HCT116 (cell line): ENCODE data around the gene RNF145. TPM values are rescaled to one million over a fixed set of nuclear protein-coding genes. Genes with fewer than 3 reads are reported as not detected.

Experiments
- ATAC-seq: fragments of 200-7000 bp; cut with Tn5 transposase; 2 replicates; pipeline ENCODE4 v1.9.1; 2020; ENCODE audit warnings: mild to moderate bottlenecking, moderate library complexity
- BruUV-seq: library from RNA; stranded (reverse); fragments of 400-500 nt; replicated peaks from 2 replicates; lab custom pipeline; 2021; lab: Mats Ljungman, UMichigan
- CTCF ChIA-PET: fragments of 300-600 bp; sonication (Branson Sonifier 250); formaldehyde crosslinking; loops from one replicate; lab custom pipeline; 2021; ENCODE audit warnings: antibody characterized with exemption; lab: Charles Lee
- POLR2A ChIA-PET: fragments of 300-600, 350-600 bp; sonication (Branson Sonifier 250); formaldehyde crosslinking; loops from one replicate; lab custom pipeline; 2021; ENCODE audit warnings: antibody characterized with exemption; lab: Charles Lee
- RAD21 ChIA-PET, 2 experiments: fragments of 300-600 bp; sonication (Branson Sonifier 250); formaldehyde crosslinking; loops; one replicate each; lab custom pipeline; 2023; ENCODE audit warnings: low total read pairs in 2 of 2; ENCODE audit not compliant: uncharacterized antibody in 2 of 2, unreplicated experiment in 2 of 2, low non-redundant PET in 1 of 2; lab: Charles Lee
- DNase-seq: peaks from one replicate; pipeline ENCODE4 v3.0.0-alpha.2; 2010; ENCODE audit warnings: low read depth, low spot score
- H2AFZ ChIP-seq: fragments of 200-600 bp; shearing (Covaris generic), sonication (generic); 2 replicates; pipeline ENCODE4 v1.6.1; 2017; ENCODE audit warnings: low read depth, mixed run types, mixed read lengths, antibody characterized with exemption, low read length; ENCODE audit not compliant: poor library complexity, severe bottlenecking
- H3K27ac ChIP-seq: 2 replicates; pipeline ENCODE4 v1.5.1; 2012; ENCODE audit warnings: low read depth, low read length
- H3K27me3 ChIP-seq: fragments of 200-600 bp; sonication (generic); 2 replicates; pipeline ENCODE4 v1.6.1; 2016; ENCODE audit warnings: mixed run types, low read length, mixed read lengths; ENCODE audit not compliant: insufficient read depth
- H3K36me3 ChIP-seq, 2 experiments: fragments of 200-500 bp in 1 of 2; fragments of 200-600 bp in 1 of 2; sonication (Bioruptor generic) in 1 of 2; sonication (generic) in 1 of 2; 2 replicates each; pipeline versions ENCODE4 v1.5.1 to v1.6.1; 2014 to 2016; ENCODE audit warnings: low read length in 2 of 2, inconsistent platforms in 1 of 2, mixed read lengths in 1 of 2, mixed run types in 1 of 2; ENCODE audit not compliant: insufficient read depth in 2 of 2, control insufficient read depth in 1 of 2
- H3K4me1 ChIP-seq, 2 experiments: fragments of 200-600 bp in 1 of 2; sonication (generic) in 1 of 2; 2 replicates each; pipeline versions ENCODE4 v1.5.1 to v1.6.1; 2012 to 2017; ENCODE audit warnings: low read length in 2 of 2, inconsistent platforms in 1 of 2, mild to moderate bottlenecking in 1 of 2, mixed read lengths in 1 of 2, mixed run types in 1 of 2, moderate library complexity in 1 of 2; ENCODE audit not compliant: insufficient read depth in 2 of 2, control insufficient read depth in 1 of 2
- H3K4me2 ChIP-seq: fragments of 200-600 bp; sonication (generic); 2 replicates; pipeline ENCODE4 v1.6.1; 2017; ENCODE audit warnings: mixed run types, low read length, mixed read lengths
- H3K4me3 ChIP-seq, 2 experiments: fragments of 200-600 bp in 1 of 2; sonication (generic) in 1 of 2; replicated peaks in 1 of 2; 2 replicates each; pipeline ENCODE4 v1.5.1; 2011 to 2016; ENCODE audit warnings: low read length in 2 of 2, control low read depth in 1 of 2, low read depth in 1 of 2, mild to moderate bottlenecking in 1 of 2, mixed read lengths in 1 of 2, mixed run types in 1 of 2
- H3K79me2 ChIP-seq: fragments of 200-600 bp; sonication (generic); 2 replicates; pipeline ENCODE4 v1.6.1; 2017; ENCODE audit warnings: mild to moderate bottlenecking, mixed run types, low read length, moderate library complexity, mixed read lengths; ENCODE audit not compliant: insufficient read depth
- H3K9ac ChIP-seq: fragments of 200-600 bp; sonication (generic); 2 replicates; pipeline ENCODE4 v1.6.1; 2016; ENCODE audit warnings: low read length, mixed read lengths
- H3K9me2 ChIP-seq: fragments of 200-600 bp; sonication (generic), shearing (Covaris generic); 2 replicates; pipeline ENCODE4 v1.6.1; 2017; ENCODE audit warnings: mixed run types, mild to moderate bottlenecking, moderate library complexity; ENCODE audit not compliant: insufficient read depth
- H3K9me3 ChIP-seq, 2 experiments: fragments of 200-500 bp in 1 of 2; fragments of 200-600 bp in 1 of 2; sonication (Bioruptor generic) in 1 of 2; sonication (generic) in 1 of 2; 2 replicates each; pipeline ENCODE4 v1.6.1; 2014 to 2017; ENCODE audit warnings: low read length in 2 of 2, mixed read lengths in 2 of 2, inconsistent platforms in 1 of 2, low read depth in 1 of 2, mild to moderate bottlenecking in 1 of 2, mixed run types in 1 of 2, moderate library complexity in 1 of 2; ENCODE audit not compliant: control insufficient read depth in 1 of 2, insufficient read depth in 1 of 2
- H4K20me1 ChIP-seq: fragments of 200-600 bp; sonication (generic), shearing (Covaris generic); 2 replicates; pipeline ENCODE4 v1.6.1; 2017; ENCODE audit warnings: mixed run types, mild to moderate bottlenecking, moderate library complexity; ENCODE audit not compliant: insufficient read depth
- CBX3 ChIP-seq: IDR thresholded peaks from 2 replicates; pipeline ENCODE4 v1.6.1; 2012; ENCODE audit warnings: low read depth
- ELF1 ChIP-seq: IDR thresholded peaks from 2 replicates; pipeline ENCODE4 v1.6.1; 2012; ENCODE audit warnings: low read depth, borderline replicate concordance
- EZH2phosphoT487 ChIP-seq: fragments of 200-600 bp; IDR thresholded peaks from 2 replicates; pipeline ENCODE4 v1.6.1; 2018; ENCODE audit warnings: antibody characterized with exemption, borderline replicate concordance
- FOSL1 ChIP-seq: IDR thresholded peaks from 2 replicates; pipeline ENCODE4 v1.6.1; 2012; ENCODE audit warnings: low read depth
- JUND ChIP-seq: IDR thresholded peaks from 2 replicates; pipeline ENCODE4 v1.6.1; 2012
- REST ChIP-seq: IDR thresholded peaks from 2 replicates; pipeline ENCODE4 v1.6.1; 2012; ENCODE audit warnings: low read depth
- SIN3A ChIP-seq: IDR thresholded peaks from 2 replicates; pipeline ENCODE4 v1.6.1; 2012; ENCODE audit warnings: low read depth
- SRF ChIP-seq: IDR thresholded peaks from 2 replicates; pipeline ENCODE4 v1.6.1; 2012; ENCODE audit warnings: low read depth
- YY1 ChIP-seq: IDR thresholded peaks from 2 replicates; pipeline ENCODE4 v1.6.1; 2011; ENCODE audit warnings: low read length, low read depth, moderate library complexity, mild to moderate bottlenecking; ENCODE audit not compliant: insufficient replicate concordance; ENCODE audit errors: extremely low read depth
- ZFX ChIP-seq: fragments of 450-650 bp; IDR thresholded peaks from 2 replicates; pipeline ENCODE4 v1.6.1; 2017
- intact Hi-C: fragments of 100-400 bp; cut with micrococcal nuclease; formaldehyde crosslinking; loops from 2 replicates; pipeline ENCODE4 v1.10.0; 2022
- total RNA-seq: library from RNA; stranded (reverse); gene quantifications from one replicate; pipeline ENCODE4 v1.2.1, GENCODE V29; 2021; ENCODE audit not compliant: unreplicated experiment
- TF ChIP-seq, protein P1 (sequence below): IDR thresholded peaks from 2 replicates; pipeline ENCODE4 v1.6.1; 2012

RNF145 gene
- total RNA-seq, 1 experiment from 2014 or later: 60.6 TPM

- H3K27me3 ChIP-seq: no peaks in the 10 kb centered on the region
- no peaks in the 10 kb centered on the region for H3K36me3 ChIP-seq
- no peaks in the 10 kb centered on the region for H3K9me3 ChIP-seq
- no peak overlapping the region for H3K4me3 ChIP-seq
- no peak for ATAC-seq
- ChIA-PET CTCF (no interaction called here), RAD21 (no interaction called here), POLR2A (no interaction called here)
- H3K79me2 ChIP-seq: peaks cover 44% of the 10 kb centered on the region
- intact Hi-C loops: loop anchor here (5.0 kb wide), 1 partner anchor 83 kb away; the partner anchor contains the start of gene UBLCP1
- DNase-seq: no peak
- no peak overlapping the region; the same call in 1 of the 2 replicates for H3K27ac ChIP-seq
- no peak overlapping the region for H2AFZ ChIP-seq
- H3K9ac ChIP-seq: peak overlapping the region; percentile 9; the same call in 1 of the 2 replicates
- peaks cover 0 to 18% of the 10 kb centered on the region in 2 experiments; a peak in 2 of 4 replicates for H3K4me1 ChIP-seq
- no peak for TF ChIP-seq CBX3
- no peak for TF ChIP-seq ZFX
- no peak for TF ChIP-seq REST
- TF ChIP-seq SIN3A: no peak
- no peak for TF ChIP-seq EZH2phosphoT487
- TF ChIP-seq YY1: no peak
- no peak for TF ChIP-seq JUND
- TF ChIP-seq ELF1: no peak
- no peak for TF ChIP-seq FOSL1
- TF ChIP-seq, protein P1, sequence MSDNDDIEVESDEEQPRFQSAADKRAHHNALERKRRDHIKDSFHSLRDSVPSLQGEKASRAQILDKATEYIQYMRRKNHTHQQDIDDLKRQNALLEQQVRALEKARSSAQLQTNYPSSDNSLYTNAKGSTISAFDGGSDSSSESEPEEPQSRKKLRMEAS: no peak
- no peak for TF ChIP-seq SRF
- peak overlapping the region; percentile 34; the same call in 1 of the 2 replicates for H3K4me2 ChIP-seq
- peaks cover 3% of the 10 kb centered on the region; the same call in 1 of the 2 replicates for H4K20me1 ChIP-seq
- no peaks in the 10 kb centered on the region for H3K9me2 ChIP-seq
- BruUV-seq: no TSS peak
Measured at GRCh38 chr5:159179529-159180305, 29.6 kb downstream of the RNF145 start.
